ENCODE data around the gene NPVF.
A peak's percentile ranks its signal among the peaks of the same experiment; 100 is the strongest.

Gene NPVF

DNA sequence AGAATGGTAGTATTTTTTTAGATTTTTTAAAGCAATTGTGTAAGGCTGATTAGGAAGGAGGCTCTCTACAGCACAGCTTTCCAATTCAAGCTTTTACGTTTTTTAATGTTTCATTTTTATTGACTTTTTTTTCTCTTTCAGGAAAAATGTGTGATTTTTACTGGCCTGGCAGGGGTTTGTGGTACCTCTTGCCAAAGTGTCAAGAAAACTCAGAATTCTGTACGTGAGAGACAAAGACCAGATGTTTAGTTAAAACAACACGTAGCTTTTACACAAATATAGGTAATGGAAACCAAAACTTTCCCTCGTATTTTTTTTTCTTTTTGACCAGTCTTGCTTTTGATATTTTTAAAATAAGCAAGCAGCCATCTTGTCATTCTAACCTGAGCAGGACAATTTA is 6.0 kb upstream of the NPVF start:
- TF ChIP-seq, protein P1, sequence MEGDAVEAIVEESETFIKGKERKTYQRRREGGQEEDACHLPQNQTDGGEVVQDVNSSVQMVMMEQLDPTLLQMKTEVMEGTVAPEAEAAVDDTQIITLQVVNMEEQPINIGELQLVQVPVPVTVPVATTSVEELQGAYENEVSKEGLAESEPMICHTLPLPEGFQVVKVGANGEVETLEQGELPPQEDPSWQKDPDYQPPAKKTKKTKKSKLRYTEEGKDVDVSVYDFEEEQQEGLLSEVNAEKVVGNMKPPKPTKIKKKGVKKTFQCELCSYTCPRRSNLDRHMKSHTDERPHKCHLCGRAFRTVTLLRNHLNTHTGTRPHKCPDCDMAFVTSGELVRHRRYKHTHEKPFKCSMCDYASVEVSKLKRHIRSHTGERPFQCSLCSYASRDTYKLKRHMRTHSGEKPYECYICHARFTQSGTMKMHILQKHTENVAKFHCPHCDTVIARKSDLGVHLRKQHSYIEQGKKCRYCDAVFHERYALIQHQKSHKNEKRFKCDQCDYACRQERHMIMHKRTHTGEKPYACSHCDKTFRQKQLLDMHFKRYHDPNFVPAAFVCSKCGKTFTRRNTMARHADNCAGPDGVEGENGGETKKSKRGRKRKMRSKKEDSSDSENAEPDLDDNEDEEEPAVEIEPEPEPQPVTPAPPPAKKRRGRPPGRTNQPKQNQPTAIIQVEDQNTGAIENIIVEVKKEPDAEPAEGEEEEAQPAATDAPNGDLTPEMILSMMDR (IDR thresholded peaks at IDR 0.05), result no peak
- no peak for TF ChIP-seq ZFX (IDR thresholded peaks at IDR 0.05; ENCODE audit: borderline replicate concordance)
- H3K27ac ChIP-seq, result no peak overlapping the region

DNA sequence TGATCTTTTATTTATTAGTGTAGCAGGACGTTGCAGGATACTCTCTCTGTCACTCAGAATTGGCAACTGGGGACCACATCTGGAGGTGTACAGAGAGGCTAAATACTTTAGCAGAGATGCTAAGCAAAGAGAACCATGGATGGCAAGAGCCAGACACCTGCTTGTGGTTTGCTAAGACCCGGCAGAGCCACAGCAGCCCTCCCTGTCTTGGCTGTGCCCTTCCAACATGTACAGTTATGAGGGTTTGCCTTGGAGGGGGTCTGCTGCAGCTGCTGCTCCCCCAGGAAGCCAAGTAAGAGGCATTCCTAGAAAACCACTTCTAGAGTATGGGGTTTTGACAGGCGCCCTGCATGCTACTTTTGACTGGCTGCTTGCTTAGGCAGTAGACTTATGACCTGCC is 5.1 kb downstream of the NPVF start:
- no peak for TF ChIP-seq ZFX (IDR thresholded peaks at IDR 0.05; ENCODE audit: borderline replicate concordance)
- TF ChIP-seq, protein P1 (IDR thresholded peaks at IDR 0.05), result no peak
- H3K27ac ChIP-seq, result no peak overlapping the region

DNA sequence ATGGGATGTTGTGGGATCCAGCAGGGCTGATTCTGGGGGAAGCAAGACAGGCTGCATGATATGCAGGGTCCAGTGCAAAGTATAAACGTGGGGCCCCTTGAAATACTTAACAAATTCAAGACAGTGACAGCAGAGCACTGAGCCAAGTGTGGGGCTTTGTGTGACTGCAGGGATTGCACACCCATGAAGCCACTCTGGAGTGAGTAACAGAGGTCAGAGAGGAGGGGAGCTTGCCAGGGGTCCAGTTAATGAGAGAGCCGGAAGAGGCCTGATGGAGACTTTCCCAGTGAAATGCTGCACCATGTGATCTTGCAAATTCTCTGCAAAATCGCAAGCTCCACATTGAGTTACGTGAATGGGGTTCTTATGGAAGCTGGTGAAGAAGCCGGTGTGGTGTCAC is 5.6 kb downstream of the NPVF start:
- TF ChIP-seq, protein P1 (IDR thresholded peaks at IDR 0.05), result no peak
- no peak for TF ChIP-seq ZFX (IDR thresholded peaks at IDR 0.05; ENCODE audit: borderline replicate concordance)
- H3K27ac ChIP-seq, result no peak overlapping the region

DNA sequence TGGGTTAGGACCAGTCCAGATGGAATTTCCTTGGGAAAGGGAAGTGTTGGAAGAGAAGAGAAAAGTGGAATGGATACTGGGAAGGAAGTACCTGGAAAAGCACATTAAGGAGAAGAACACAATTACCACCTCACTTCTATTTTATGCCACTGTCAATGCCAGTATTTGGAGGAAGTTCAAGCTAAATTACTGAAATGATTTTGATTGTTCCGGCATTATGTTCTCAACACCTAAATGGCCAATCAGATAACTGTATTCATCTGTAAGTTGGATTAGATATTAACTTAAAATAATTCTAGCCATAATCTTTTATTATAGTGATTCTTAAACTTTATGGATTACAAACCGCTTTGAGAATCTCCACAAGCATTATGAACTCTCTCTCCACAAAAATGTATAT is 7.3 kb downstream of the NPVF start:
- no peak overlapping the region for H3K27ac ChIP-seq
- no peak for TF ChIP-seq ZFX (IDR thresholded peaks at IDR 0.05; ENCODE audit: borderline replicate concordance)
- TF ChIP-seq, protein P1 (IDR thresholded peaks at IDR 0.05), result no peak

DNA sequence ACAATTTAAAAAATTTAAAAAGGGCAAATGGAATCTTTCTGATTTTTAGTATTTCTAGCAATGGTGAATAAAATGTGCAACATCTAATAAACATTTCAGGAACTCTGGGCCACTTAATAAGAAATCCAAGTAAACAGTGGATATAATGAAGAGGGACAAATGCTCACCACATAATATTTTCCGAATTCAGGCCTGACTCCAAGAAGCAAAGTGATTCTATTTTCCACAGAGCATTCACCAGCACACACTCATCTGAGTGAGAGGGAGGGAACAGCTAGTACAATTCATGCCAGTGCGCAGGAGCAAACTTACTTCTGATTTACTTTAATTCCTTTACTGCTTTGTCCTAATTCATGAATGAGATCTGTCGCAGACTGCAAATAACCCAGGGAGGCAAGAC is 10.1 kb downstream of the NPVF start:
- TF ChIP-seq ZFX (IDR thresholded peaks at IDR 0.05; ENCODE audit: borderline replicate concordance), result no peak
- TF ChIP-seq, protein P1 (IDR thresholded peaks at IDR 0.05), result no peak
- no peak overlapping the region for H3K27ac ChIP-seq

DNA sequence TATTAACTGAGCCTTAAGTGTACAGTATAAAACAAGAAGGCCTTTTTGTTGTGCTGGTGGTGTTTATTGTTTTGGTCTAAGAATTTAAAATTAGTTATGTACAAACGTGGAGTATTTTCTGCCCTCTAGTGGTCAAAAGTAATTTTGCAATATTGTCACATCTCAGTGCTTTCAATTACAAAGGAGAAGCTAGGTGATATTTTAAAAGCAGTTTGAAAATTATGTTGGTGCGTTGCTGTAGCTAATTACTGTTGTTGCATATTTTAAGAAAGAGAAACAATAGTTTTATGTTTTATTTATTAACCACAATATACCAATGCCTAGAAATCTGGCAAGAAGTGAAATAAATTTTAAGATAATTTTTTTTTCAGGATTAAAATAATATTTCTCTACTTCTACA is 11.4 kb downstream of the NPVF start:
- TF ChIP-seq, protein P1 (IDR thresholded peaks at IDR 0.05), result peak; percentile 98
- no peak for TF ChIP-seq ZFX (IDR thresholded peaks at IDR 0.05; ENCODE audit: borderline replicate concordance)
- no peak overlapping the region for H3K27ac ChIP-seq

DNA sequence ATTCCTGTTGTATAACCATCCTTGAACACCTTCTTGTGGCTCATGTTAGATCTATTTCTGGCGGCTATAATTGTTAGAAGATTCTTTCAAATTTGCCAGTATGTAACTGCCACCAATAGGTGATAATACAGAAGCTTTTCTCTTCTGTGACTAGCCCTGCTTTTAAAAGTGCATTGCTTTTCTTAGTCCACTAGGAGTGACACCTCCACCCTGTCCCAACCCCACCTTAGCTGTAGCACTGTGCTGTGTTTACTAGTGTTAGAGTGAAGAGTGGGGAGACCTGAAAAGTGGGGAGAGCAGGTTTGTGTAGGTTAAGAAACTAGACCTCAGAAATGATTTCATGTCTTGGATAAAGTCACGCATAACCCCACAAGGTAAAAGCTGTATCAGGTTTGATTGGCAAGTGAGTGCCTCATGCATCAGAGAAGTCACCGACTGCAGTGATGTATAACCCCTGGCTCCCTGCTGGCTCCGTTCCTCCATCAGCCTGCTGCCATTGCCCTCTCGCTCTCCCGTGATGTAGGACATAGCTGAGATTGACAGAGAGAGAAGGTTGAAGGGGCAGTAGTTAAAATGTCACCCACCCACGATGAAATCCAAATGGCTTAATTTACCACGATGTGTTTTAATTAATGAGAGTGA is 12.5 kb downstream of the NPVF start:
- H3K27ac ChIP-seq, result no peak overlapping the region
- TF ChIP-seq, protein P1 (IDR thresholded peaks at IDR 0.05), result no peak
- no peak for TF ChIP-seq ZFX (IDR thresholded peaks at IDR 0.05; ENCODE audit: borderline replicate concordance)
